HepG2 (cell line): ENCODE data around the gene SYTL1. TPM values are rescaled to one million over a fixed set of nuclear protein-coding genes. Genes with fewer than 3 reads are reported as not detected.

Source experiments
- ATAC-seq: fragments of 200-7000 bp; cut with Tn5 transposase; 3 replicates; pipeline ENCODE4 v1.9.1; 2020; ENCODE audit warnings: mild to moderate bottlenecking, moderate library complexity
- BruUV-seq: library from RNA; stranded (reverse); fragments of 400-500 nt; replicated peaks from 2 replicates; lab custom pipeline; 2021; lab: Mats Ljungman, UMichigan
- CTCF ChIA-PET: fragments of 300-600 bp; formaldehyde crosslinking; extraction: SDS; loops from one replicate; lab custom pipeline; 2021; ENCODE audit warnings: low total read pairs, inconsistent platforms, low intra/inter-chr PET ratio; lab: Yijun Ruan, JAX
- POLR2A ChIA-PET: fragments of 350-600 bp; sonication (Branson Sonifier 250); formaldehyde crosslinking; loops from one replicate; lab custom pipeline; 2020; ENCODE audit warnings: antibody characterized with exemption, inconsistent platforms; lab: Yijun Ruan, JAX
- DNase-seq: peaks from one replicate; pipeline ENCODE4 v3.0.0-alpha.2; 2015; ENCODE audit warnings: low spot score
- FAIRE-seq: peaks from 3 replicates; lab custom pipeline; 2011; peaks lifted over from hg19 to GRCh38; lab: Jason Lieb, UNC
- H2AFZ ChIP-seq: one replicate; pipeline ENCODE4 v1.6.1; 2011; ENCODE audit warnings: low read length, inconsistent platforms
- H3K27ac ChIP-seq: fragments of 300-600 bp; 3 replicates; pipeline ENCODE4 v1.8.0; 2011; ENCODE audit warnings: mixed run types, mild to moderate bottlenecking, mixed read lengths, low read length, inconsistent platforms; ENCODE audit not compliant: insufficient read depth; ENCODE audit errors: extremely low read length
- H3K27me3 ChIP-seq, 2 experiments: fragments of 200-600 bp in 1 of 2; 2 replicates in 1 of 2; 3 replicates in 1 of 2; pipeline versions ENCODE4 v1.6.0 to v1.8.0; 2011; ENCODE audit warnings: low read length in 2 of 2, mild to moderate bottlenecking in 2 of 2, moderate library complexity in 2 of 2, inconsistent platforms in 1 of 2; ENCODE audit not compliant: insufficient read depth in 2 of 2, control insufficient read depth in 1 of 2
- H3K36me3 ChIP-seq, 2 experiments: fragments of 200-600 bp in 1 of 2; replicated peaks in 1 of 2; 2 replicates in 1 of 2; 3 replicates in 1 of 2; pipeline versions ENCODE4 v1.5.1 to v1.8.0; 2011; ENCODE audit warnings: low read length in 2 of 2, inconsistent platforms in 1 of 2; ENCODE audit not compliant: insufficient read depth in 2 of 2, control insufficient read depth in 1 of 2
- H3K4me1 ChIP-seq: 2 replicates; pipeline ENCODE4 v1.5.1; 2012; ENCODE audit warnings: low read length, inconsistent platforms; ENCODE audit not compliant: insufficient read depth
- H3K4me2 ChIP-seq: 2 replicates; pipeline ENCODE4 v1.6.0; 2011; ENCODE audit warnings: low read depth, low read length, inconsistent platforms
- H3K4me3 ChIP-seq, 3 experiments: fragments of 200-600 bp in 1 of 3; sonication (generic), shearing (Covaris generic) in 1 of 3; replicated peaks in 1 of 3; 2 replicates each; pipeline ENCODE4 v1.5.1; 2011 to 2016; ENCODE audit warnings: low read length in 3 of 3, inconsistent platforms in 2 of 3, low read depth in 2 of 3, mild to moderate bottlenecking in 2 of 3, control low read depth in 1 of 3, mixed read lengths in 1 of 3; ENCODE audit not compliant: insufficient read depth in 1 of 3
- H3K79me2 ChIP-seq: one replicate; pipeline ENCODE4 v1.6.1; 2011; ENCODE audit warnings: low read length, inconsistent platforms; ENCODE audit not compliant: insufficient read depth
- H3K9ac ChIP-seq: 2 replicates; pipeline ENCODE4 v1.6.0; 2011; ENCODE audit warnings: mild to moderate bottlenecking, low read depth, low read length, inconsistent platforms; ENCODE audit not compliant: insufficient read depth
- H3K9me3 ChIP-seq: 2 replicates; pipeline ENCODE4 v1.5.1; 2012; ENCODE audit warnings: mild to moderate bottlenecking, low read length
- H4K20me1 ChIP-seq: 2 replicates; pipeline ENCODE4 v1.6.0; 2011; ENCODE audit warnings: inconsistent platforms, mild to moderate bottlenecking, low read length, moderate library complexity; ENCODE audit not compliant: insufficient read depth
- ATRX ChIP-seq: sonication (generic); formaldehyde crosslinking; IDR thresholded peaks from 2 replicates; pipeline ENCODE4 v1.4.0; 2020; ENCODE audit warnings: missing genetic modification reagents, borderline replicate concordance
- KLF6 ChIP-seq: IDR thresholded peaks from 2 replicates; pipeline ENCODE4 v1.8.0; 2016; ENCODE audit warnings: missing biosample characterization, missing genetic modification reagents
- NFATC3 ChIP-seq: sonication (generic); formaldehyde crosslinking; IDR thresholded peaks from 2 replicates; pipeline ENCODE4 v1.5.1; 2020; ENCODE audit warnings: mild to moderate bottlenecking, missing genetic modification reagents
- PAF1 ChIP-seq: IDR thresholded peaks from 2 replicates; pipeline ENCODE4 v1.6.1; 2016; ENCODE audit warnings: missing genetic modification reagents, missing compliant biosample characterization
- SIN3A ChIP-seq: IDR thresholded peaks from 2 replicates; pipeline ENCODE4 v1.6.1; 2011; ENCODE audit warnings: low read depth, mild to moderate bottlenecking, control low read depth, low read length, borderline replicate concordance
- TEAD2 ChIP-seq: sonication (generic); formaldehyde crosslinking; IDR thresholded peaks from 2 replicates; pipeline ENCODE4 v1.9.0; 2021; ENCODE audit warnings: missing genetic modification reagents
- ZNF501 ChIP-seq: sonication (generic); formaldehyde crosslinking; IDR thresholded peaks from 2 replicates; pipeline ENCODE4 v1.5.1; 2020; ENCODE audit warnings: mild to moderate bottlenecking, moderate library complexity, missing genetic modification reagents
- ZNF576 ChIP-seq: sonication (generic); formaldehyde crosslinking; IDR thresholded peaks from 2 replicates; pipeline ENCODE4 v1.4.0; 2020; ENCODE audit warnings: mild to moderate bottlenecking, missing genetic modification reagents
- ZNF747 ChIP-seq: sonication (generic); formaldehyde crosslinking; IDR thresholded peaks from 2 replicates; pipeline ENCODE4 v1.8.1; 2023; ENCODE audit warnings: missing genetic modification reagents, mild to moderate bottlenecking, borderline replicate concordance
- ZNF850 ChIP-seq: sonication (generic); formaldehyde crosslinking; conservative IDR thresholded peaks from 2 replicates; pipeline ENCODE4 v1.9.0; 2021; ENCODE audit warnings: mild to moderate bottlenecking, missing genetic modification reagents
- ZSCAN29 ChIP-seq: sonication (generic); formaldehyde crosslinking; conservative IDR thresholded peaks from 2 replicates; pipeline ENCODE4 v1.4.0; 2020; ENCODE audit warnings: mild to moderate bottlenecking, missing genetic modification reagents
- WGBS: methylation state at CpG from one replicate; pipeline ENCODE4 v1.1.6; 2017; ENCODE audit warnings: low lambda C conversion rate; 5-methylcytosine and 5-hydroxymethylcytosine counted together
- in situ Hi-C: cut with HindIII; loops from 2 replicates; pipeline ENCODE4 v1.10.0; 2017; ENCODE audit warnings: low pct_unique_long_range_greater_than_20kb; ENCODE audit not compliant: extremely low pct_ligation_motif_present
- intact Hi-C: fragments of 100-400 bp; cut with micrococcal nuclease; formaldehyde crosslinking; loops from one replicate; pipeline ENCODE4 v1.10.0; 2022; ENCODE audit not compliant: unreplicated experiment
- polyA plus RNA-seq, 8 experiments: library from polyadenylated mRNA; depleted of rRNA in 3 of 8; stranded (reverse) in 7 of 8; unstranded in 1 of 8; fragments of >200 nt; fragmentation: Illumina TruSeq in 4 of 8; extraction: Trizol in 4 of 8; gene quantifications; 2 replicates each; pipeline versions ENCODE4 v1.2.1 to v1.2.3, GENCODE V29; 2011 to 2016; ENCODE audit warnings: low read depth in 4 of 8, missing spikeins in 1 of 8, mixed read lengths in 1 of 8; ENCODE audit not compliant: insufficient read depth in 1 of 8
- total RNA-seq, 5 experiments: library from RNA; depleted of rRNA; stranded (reverse); fragments of >200 nt; fragmentation: Illumina TruSeq; extraction: Trizol; gene quantifications; 2 replicates each; pipeline ENCODE4 v1.2.3, GENCODE V29; 2016; ENCODE audit warnings: low read depth in 1 of 5

SYTL1 gene
- total and polyA plus RNA-seq, 2 of the 13 experiments (the other 11 are each of a cell fraction or from before 2014, with no cell fraction given) = 11.1 to 17.8 TPM

DNA sequence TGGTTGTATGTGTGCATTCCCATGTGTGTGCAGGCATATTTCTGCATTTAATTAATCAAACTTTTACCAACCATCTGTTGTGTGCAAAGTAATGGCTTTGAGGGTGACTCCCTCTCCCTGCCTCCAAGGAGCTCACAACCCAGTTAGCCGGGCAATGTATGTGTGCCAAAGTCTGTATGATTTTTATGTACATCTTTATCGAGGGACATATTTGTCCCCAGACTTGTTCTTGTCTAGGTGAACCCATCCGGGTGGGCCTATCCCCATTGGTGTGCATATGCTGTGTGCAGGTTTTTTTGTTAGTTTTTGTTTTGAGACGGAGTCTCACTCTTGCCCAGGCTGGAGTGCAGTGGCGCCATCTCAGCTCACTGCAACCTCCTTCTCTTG, 1.8 kb downstream of the SYTL1 start:
- TSS peak; percentile 73 for BruUV-seq
- POLR2A ChIA-PET = interaction anchor here (0.7 to 3.2 kb wide), 4 partner anchors 9 to 22 kb away, joined by 3 to 36 read pairs (median 12); partner anchors contain the start of gene MAP3K6

DNA sequence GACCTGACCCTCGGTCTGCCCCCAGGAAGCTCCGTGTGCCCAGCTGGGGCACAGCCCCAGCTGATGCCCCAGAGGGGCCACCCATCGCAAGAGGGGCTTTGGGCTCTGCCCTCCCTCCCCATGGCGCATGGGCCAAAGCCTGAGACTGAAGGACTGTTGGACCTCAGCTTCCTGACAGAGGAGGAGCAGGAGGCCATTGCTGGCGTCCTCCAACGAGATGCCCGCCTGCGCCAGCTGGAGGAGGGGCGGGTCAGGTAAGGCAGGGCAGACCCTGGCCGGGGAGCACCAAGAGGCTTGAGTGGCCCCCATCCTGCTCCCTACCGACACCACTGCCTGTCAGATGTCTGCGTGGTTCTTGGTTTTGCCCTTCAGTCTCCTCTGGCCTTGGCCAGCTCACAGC, 3.5 kb downstream of the SYTL1 start:
- in situ Hi-C loops (no loop called here), intact Hi-C loops (no loop called here)
- no peak overlapping the region for H3K4me2 ChIP-seq
- POLR2A ChIA-PET = interaction anchor here (1.2 kb wide), 1 partner anchor 21 kb away, joined by 5 read pairs; the partner anchor contains the start of gene MAP3K6
- H3K27ac ChIP-seq = no peak overlapping the region
- CTCF ChIA-PET = no interaction called here
- WGBS = 97% methylated on average over 5 of the region's 12 CpGs
- no peaks in the 10 kb centered on the region for H3K79me2 ChIP-seq
- FAIRE-seq (no peak), ATAC-seq (no peak), DNase-seq (no peak)
- peaks cover 30% of the 10 kb centered on the region for H3K4me1 ChIP-seq
- no peak overlapping the region for H3K4me3 ChIP-seq
- H2AFZ ChIP-seq = no peak overlapping the region
- no peak overlapping the region for H3K9ac ChIP-seq
- no peak for TF ChIP-seq SIN3A
- no peak for TF ChIP-seq KLF6
- no peak for TF ChIP-seq ATRX (CRISPR knock-in tag)
- TF ChIP-seq ZNF576 (CRISPR knock-in tag) = no peak
- no peak for TF ChIP-seq ZNF747
- no peak for TF ChIP-seq ZNF501 (CRISPR knock-in tag)
- no peaks in the 10 kb centered on the region; a peak in 1 of 5 replicates for H3K27me3 ChIP-seq
- no peaks in the 10 kb centered on the region for H3K36me3 ChIP-seq
- H3K9me3 ChIP-seq = no peaks in the 10 kb centered on the region
- H4K20me1 ChIP-seq = no peaks in the 10 kb centered on the region
- no TSS peak for BruUV-seq

More for the DNA sequence above, 1.8 kb downstream of the SYTL1 start:
- FAIRE-seq = no peak
- H3K4me2 ChIP-seq = peak overlapping the region; percentile 99
- no peak overlapping the region for H2AFZ ChIP-seq
- no peaks in the 10 kb centered on the region for H3K36me3 ChIP-seq
- no peaks in the 10 kb centered on the region for H3K9me3 ChIP-seq
- no peaks in the 10 kb centered on the region; a peak in 1 of 5 replicates for H3K27me3 ChIP-seq
- in situ Hi-C loops = no loop called here
- 56% methylated on average over 5 of the region's 5 CpGs for WGBS
- H3K4me1 ChIP-seq = peaks cover 20% of the 10 kb centered on the region
- no peak for ATAC-seq
- H3K9ac ChIP-seq = peak overlapping the region; percentile 72
- H3K79me2 ChIP-seq = no peaks in the 10 kb centered on the region
- DNase-seq = no peak
- intact Hi-C loops = no loop called here
- peak overlapping the region; percentile 54 for H3K27ac ChIP-seq
- no peaks in the 10 kb centered on the region for H4K20me1 ChIP-seq
- peak overlapping the region; percentile 65 to 84 (median 79) for H3K4me3 ChIP-seq
- TF ChIP-seq NFATC3 (CRISPR knock-in tag) (no peak), ZSCAN29 (CRISPR knock-in tag) (no peak), ZNF850 (CRISPR knock-in tag) (no peak), TEAD2 (CRISPR knock-in tag) (no peak), PAF1 (no peak)
- CTCF ChIA-PET = no interaction called here
